MM.1S (cell line): Measurements from ENCODE around the gene RELN.

Experiments used
- DNase-seq: peaks from one replicate; pipeline ENCODE4 v3.0.0-alpha.2; 2015
- H2AFZ ChIP-seq: fragments of 300-600 bp; sonication (generic); 2 replicates; pipeline ENCODE4 v1.6.0; 2016; ENCODE audit warnings: antibody characterized with exemption, low read length
- H3F3A ChIP-seq: fragments of 300-600 bp; sonication (generic); 2 replicates; pipeline ENCODE4 v1.6.1; 2016; ENCODE audit warnings: mild to moderate bottlenecking, antibody characterized with exemption, low read length, moderate library complexity, mixed read lengths; ENCODE audit not compliant: insufficient read depth
- H3K27ac ChIP-seq: fragments of 300-600 bp; sonication (generic); 2 replicates; pipeline ENCODE4 v1.5.1; 2016; ENCODE audit warnings: mild to moderate bottlenecking, low read length
- H3K27me3 ChIP-seq: fragments of 300-600 bp; sonication (generic); replicated peaks from 2 replicates; pipeline ENCODE4 v1.6.0; 2016; ENCODE audit warnings: low read length; ENCODE audit not compliant: insufficient read depth
- H3K36me3 ChIP-seq: fragments of 300-600 bp; sonication (generic); replicated peaks from 2 replicates; pipeline ENCODE4 v1.6.1; 2016; ENCODE audit warnings: mild to moderate bottlenecking, low read length, mixed read lengths; ENCODE audit not compliant: insufficient read depth
- H3K4me1 ChIP-seq: fragments of 300-600 bp; sonication (generic); 2 replicates; pipeline ENCODE4 v1.6.1; 2016; ENCODE audit warnings: low read length, mixed read lengths
- H3K4me2 ChIP-seq: fragments of 300-600 bp; sonication (generic); 2 replicates; pipeline ENCODE4 v1.6.0; 2016; ENCODE audit warnings: low read depth, low read length
- H3K4me3 ChIP-seq: fragments of 300-600 bp; sonication (generic); 2 replicates; pipeline ENCODE4 v1.5.1; 2016; ENCODE audit warnings: low read length, mixed read lengths
- H3K79me2 ChIP-seq: fragments of 300-600 bp; sonication (generic); 2 replicates; pipeline ENCODE4 v1.6.1; 2016; ENCODE audit warnings: mixed run types, low read length, mixed read lengths
- H3K9ac ChIP-seq: fragments of 300-600 bp; sonication (generic); 2 replicates; pipeline ENCODE4 v1.6.1; 2016; ENCODE audit warnings: low read length, mixed read lengths
- H3K9me2 ChIP-seq: fragments of 300-600 bp; sonication (generic); replicated peaks from 2 replicates; pipeline ENCODE4 v1.6.1; 2016; ENCODE audit warnings: mild to moderate bottlenecking, low read length, mixed read lengths; ENCODE audit not compliant: insufficient read depth
- H3K9me3 ChIP-seq: fragments of 300-600 bp; sonication (generic); replicated peaks from 2 replicates; pipeline ENCODE4 v1.6.1; 2016; ENCODE audit warnings: mild to moderate bottlenecking, low read length, mixed read lengths; ENCODE audit not compliant: insufficient read depth
- H4K20me1 ChIP-seq: fragments of 300-600 bp; sonication (generic); 2 replicates; pipeline ENCODE4 v1.6.1; 2016; ENCODE audit warnings: mild to moderate bottlenecking, low read length, moderate library complexity, mixed read lengths; ENCODE audit not compliant: insufficient read depth
- CTCF ChIP-seq: fragments of 300-600 bp; sonication (generic); IDR thresholded peaks from 2 replicates; pipeline ENCODE4 v1.5.1; 2016; ENCODE audit warnings: antibody characterized with exemption, low read length, mixed read lengths
- EZH2 ChIP-seq: fragments of 300-600 bp; sonication (generic); optimal IDR thresholded peaks from 2 replicates; pipeline ENCODE3; 2017; ENCODE audit warnings: low read depth, mild to moderate bottlenecking, antibody characterized with exemption, low read length, mixed read lengths
- EZH2phosphoT487 ChIP-seq: fragments of 300-600 bp; sonication (generic); IDR thresholded peaks from 2 replicates; pipeline ENCODE4 v1.6.1; 2018; ENCODE audit warnings: antibody characterized with exemption, low read length

RELN gene

DNA sequence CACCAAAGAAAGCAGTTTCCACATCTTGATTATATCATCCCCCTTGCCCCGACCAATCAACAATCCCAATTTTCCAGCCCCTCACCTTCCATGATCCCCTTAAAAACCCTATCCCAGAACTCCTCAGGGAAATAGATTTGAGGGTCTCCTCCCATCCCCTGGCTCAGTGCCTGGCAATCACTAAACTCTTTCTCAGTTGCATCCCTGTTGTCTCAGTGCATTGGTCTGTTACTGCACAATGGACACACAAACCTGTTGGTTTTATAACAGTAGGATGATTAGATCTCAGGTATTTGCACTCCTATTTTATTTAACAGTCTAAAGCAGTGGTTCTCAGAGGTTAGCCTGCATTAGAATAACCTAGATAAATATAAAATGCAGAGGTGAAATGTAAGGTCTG, 45.2 kb upstream of the RELN start:
- TF ChIP-seq EZH2 (no peak), EZH2phosphoT487 (no peak), CTCF (no peak)
- Histone ChIP-seq H3F3A (no peaks in the 10 kb centered on the region), H3K36me3 (no peaks in the 10 kb centered on the region)

DNA sequence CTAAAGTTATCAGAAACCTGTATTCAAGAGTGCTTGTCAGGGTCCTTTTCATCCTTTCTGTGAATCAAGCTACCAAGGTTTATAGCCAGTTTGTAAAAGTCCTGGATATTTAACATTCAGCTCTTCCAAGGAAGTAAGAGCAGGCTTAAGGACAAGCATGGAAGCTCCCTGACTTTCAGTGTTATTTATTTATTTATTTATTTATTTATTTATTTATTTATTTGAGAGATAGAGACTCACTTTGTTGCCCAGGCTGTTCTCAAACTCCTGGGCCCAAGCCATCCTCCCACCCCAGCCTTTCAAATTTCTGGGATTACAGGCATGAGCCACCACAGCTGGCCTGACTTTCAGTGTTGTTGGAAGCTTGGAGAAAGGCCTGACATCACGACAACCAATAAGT, 44.4 kb upstream of the RELN start:
- no peaks in the 10 kb centered on the region for H3K9me3 ChIP-seq
- no peaks in the 10 kb centered on the region for H3K9me2 ChIP-seq
- TF ChIP-seq EZH2 (no peak), EZH2phosphoT487 (no peak), CTCF (no peak)
- H3K4me3 ChIP-seq: no peak overlapping the region
- H3K27ac ChIP-seq: no peak overlapping the region
- H3K27me3 ChIP-seq: no peaks in the 10 kb centered on the region
- no peaks in the 10 kb centered on the region for H3K4me1 ChIP-seq
- H3K79me2 ChIP-seq: no peaks in the 10 kb centered on the region
- no peak overlapping the region for H2AFZ ChIP-seq
- H3K4me2 ChIP-seq: no peak overlapping the region
- no peaks in the 10 kb centered on the region for H4K20me1 ChIP-seq
- no peak overlapping the region for H3K9ac ChIP-seq
- H3F3A ChIP-seq: no peaks in the 10 kb centered on the region
- H3K36me3 ChIP-seq: no peaks in the 10 kb centered on the region
- no peak for DNase-seq

More for the DNA sequence above, 45.2 kb upstream of the RELN start:
- Histone ChIP-seq H3K9me2 (no peaks in the 10 kb centered on the region), H4K20me1 (no peaks in the 10 kb centered on the region), H3K4me3 (no peak overlapping the region), H3K4me2 (no peak overlapping the region), H3K79me2 (no peaks in the 10 kb centered on the region), H3K27ac (no peak overlapping the region), H3K9ac (no peak overlapping the region), H2AFZ (no peak overlapping the region), H3K9me3 (no peaks in the 10 kb centered on the region), H3K4me1 (no peaks in the 10 kb centered on the region), H3K27me3 (no peaks in the 10 kb centered on the region)
- DNase-seq: no peak

GRCh38 chr7:104032486-104032885, 43.0 kb upstream of the RELN start:
- no peaks in the 10 kb centered on the region for H3K9me3 ChIP-seq
- no peak overlapping the region for H3K4me3 ChIP-seq
- no peaks in the 10 kb centered on the region for H3F3A ChIP-seq
- DNase-seq: no peak
- H3K27ac ChIP-seq: no peak overlapping the region
- no peak overlapping the region for H2AFZ ChIP-seq
- H3K4me2 ChIP-seq: no peak overlapping the region
- no peaks in the 10 kb centered on the region for H3K27me3 ChIP-seq
- H3K9me2 ChIP-seq: no peaks in the 10 kb centered on the region
- no peaks in the 10 kb centered on the region for H3K79me2 ChIP-seq
- H3K4me1 ChIP-seq: no peaks in the 10 kb centered on the region
- TF ChIP-seq EZH2 (no peak), CTCF (no peak), EZH2phosphoT487 (no peak)
- H3K9ac ChIP-seq: no peak overlapping the region
- no peaks in the 10 kb centered on the region for H4K20me1 ChIP-seq
- no peaks in the 10 kb centered on the region for H3K36me3 ChIP-seq
